GM12878 (cell line): ENCODE measurements around the gene HS3ST3A1. TPM values are rescaled to one million over a fixed set of nuclear protein-coding genes. Genes with fewer than 3 reads are reported as not detected.

ENCODE experiments used
- ATAC-seq: fragments of 200-7000 bp; cut with Tn5 transposase; 3 replicates; pipeline ENCODE4 v1.9.1; 2020; ENCODE audit warnings: mild to moderate bottlenecking, moderate library complexity
- BruUV-seq: library from RNA; stranded (reverse); fragments of 400-500 nt; replicated peaks from 2 replicates; lab custom pipeline; 2021; lab: Mats Ljungman, UMichigan
- CTCF ChIA-PET: fragments of 300-600 bp; sonication (Branson Sonifier 250); formaldehyde crosslinking; extraction: SDS; loops from one replicate; lab custom pipeline; 2021; ENCODE audit warnings: inconsistent platforms; lab: Yijun Ruan, JAX
- POLR2A ChIA-PET: fragments of 350-600 bp; formaldehyde crosslinking; extraction: SDS; loops from one replicate; lab custom pipeline; 2021; ENCODE audit warnings: inconsistent platforms; lab: Charles Lee
- RAD21 ChIA-PET: fragments of 300-600 bp; sonication (Branson Sonifier 250); formaldehyde crosslinking; loops from one replicate; lab custom pipeline; 2023; ENCODE audit warnings: antibody characterized with exemption; ENCODE audit not compliant: unreplicated experiment; lab: Charles Lee
- SMC1A ChIA-PET: fragments of 300-600 bp; sonication (Branson Sonifier 250); formaldehyde crosslinking; loops from one replicate; lab custom pipeline; 2023; ENCODE audit not compliant: unreplicated experiment, uncharacterized antibody; lab: Charles Lee
- DNase-seq: peaks from one replicate; pipeline ENCODE4 v3.0.0-alpha.2; 2011; ENCODE audit warnings: low read depth, low spot score
- FAIRE-seq: peaks from 3 replicates; lab custom pipeline; 2011; peaks lifted over from hg19 to GRCh38; lab: Jason Lieb, UNC
- H2AFZ ChIP-seq: 2 replicates; pipeline ENCODE4 v1.6.0; 2011; ENCODE audit warnings: low read depth, low read length, control low read depth; ENCODE audit not compliant: control insufficient read depth
- H3K27ac ChIP-seq: 2 replicates; pipeline ENCODE4 v1.5.1; 2011; ENCODE audit warnings: control low read depth; ENCODE audit not compliant: control insufficient read depth, insufficient read depth
- H3K27me3 ChIP-seq, 2 experiments: replicated peaks in 1 of 2; 2 replicates each; pipeline versions ENCODE4 v1.6.0 to v1.6.1; 2011; ENCODE audit warnings: low read length in 1 of 2; ENCODE audit not compliant: control insufficient read depth in 2 of 2, insufficient read depth in 2 of 2
- H3K36me3 ChIP-seq, 2 experiments: 2 replicates each; pipeline ENCODE4 v1.5.1; 2011; ENCODE audit warnings: low read length in 1 of 2; ENCODE audit not compliant: control insufficient read depth in 2 of 2, insufficient read depth in 2 of 2
- H3K4me1 ChIP-seq: 2 replicates; pipeline ENCODE4 v1.6.1; 2011; ENCODE audit warnings: mild to moderate bottlenecking, low read length, moderate library complexity, mixed read lengths; ENCODE audit not compliant: control insufficient read depth, insufficient read depth
- H3K4me2 ChIP-seq: 2 replicates; pipeline ENCODE4 v1.6.0; 2011; ENCODE audit warnings: control low read depth; ENCODE audit not compliant: control insufficient read depth, insufficient read depth
- H3K4me3 ChIP-seq: fragments of 200-600 bp; sonication (generic); 2 replicates; pipeline ENCODE4 v1.5.1; 2016
- H3K79me2 ChIP-seq: 2 replicates; pipeline ENCODE4 v1.6.0; 2011; ENCODE audit warnings: low read length; ENCODE audit not compliant: control insufficient read depth, insufficient read depth
- H3K9ac ChIP-seq: 2 replicates; pipeline ENCODE4 v1.8.0; 2011; ENCODE audit warnings: low read length, control low read depth, mixed read lengths; ENCODE audit not compliant: control insufficient read depth, insufficient read depth
- H3K9me3 ChIP-seq: replicated peaks from 3 replicates; pipeline ENCODE4 v1.5.1; 2011; ENCODE audit warnings: mild to moderate bottlenecking, low read length; ENCODE audit not compliant: control insufficient read depth, insufficient read depth
- H4K20me1 ChIP-seq: 2 replicates; pipeline ENCODE4 v1.6.0; 2011; ENCODE audit not compliant: control insufficient read depth, insufficient read depth
- EGR1 ChIP-seq, 2 experiments: IDR thresholded peaks; 1 replicate in 1 of 2; 2 replicates in 1 of 2; pipeline ENCODE4 v1.6.1; 2011 to 2012; ENCODE audit warnings: low read depth in 2 of 2, low read length in 2 of 2, borderline replicate concordance in 1 of 2, mild to moderate bottlenecking in 1 of 2, moderate library complexity in 1 of 2
- NFXL1 ChIP-seq: fragments of 450-650 bp; IDR thresholded peaks from 2 replicates; pipeline ENCODE4 v1.6.1; 2017; ENCODE audit warnings: antibody characterized with exemption, mild to moderate bottlenecking, borderline replicate concordance
- SIX5 ChIP-seq: IDR thresholded peaks from 2 replicates; pipeline ENCODE4 v1.6.1; 2011; ENCODE audit warnings: mild to moderate bottlenecking, low read depth, low read length, moderate library complexity; ENCODE audit not compliant: severe bottlenecking
- WRNIP1 ChIP-seq: IDR thresholded peaks from 2 replicates; pipeline ENCODE4 v1.6.1; 2011; ENCODE audit warnings: low read depth, low read length, improper control_type of control experiment, borderline replicate concordance
- WGBS: methylation state at CpG from one replicate; pipeline ENCODE4 v1.1.6; 2016; ENCODE audit warnings: low lambda C conversion rate; ENCODE audit not compliant: insufficient replicate concordance, insufficient coverage; ENCODE audit errors: missing lambda C conversion rate; 5-methylcytosine and 5-hydroxymethylcytosine counted together
- in situ Hi-C: fragments of 300-500 bp; cut with MboI; formaldehyde crosslinking; loops from 9 replicates; pipeline ENCODE4 v1.14.3; 2018; ENCODE audit warnings: mixed read lengths
- intact Hi-C: fragments of 100-400 bp; cut with micrococcal nuclease; formaldehyde crosslinking; loops from one replicate; pipeline ENCODE4 v1.14.2; 2022; ENCODE audit not compliant: unreplicated experiment
- polyA plus RNA-seq, 11 experiments: library from polyadenylated mRNA; depleted of rRNA in 4 of 11; unstranded in 6 of 11; stranded (reverse) in 5 of 11; fragments of >200 nt; fragmentation: Nextera tagmentation in 4 of 11; fragmentation: Illumina TruSeq in 1 of 11; extraction: Ambion mirVana in 4 of 11; extraction: Trizol in 1 of 11; gene quantifications; 1 replicate in 1 of 11; 2 replicates in 10 of 11; pipeline versions ENCODE4 v1.2.1 to v1.2.3, GENCODE V29; 2011 to 2016; ENCODE audit warnings: inconsistent platforms in 2 of 11, missing spikeins in 2 of 11, low read depth in 1 of 11
- total RNA-seq, 4 experiments: library from RNA; depleted of rRNA in 3 of 4; stranded (reverse); fragments of >200 nt in 3 of 4; fragmentation: Illumina TruSeq in 1 of 4; extraction: Trizol in 1 of 4; gene quantifications; 2 replicates each; pipeline versions ENCODE4 v1.2.1 to v1.2.3, GENCODE V29; 2013 to 2021

Gene HS3ST3A1
- total and polyA plus RNA-seq, 10 of the 15 experiments (the other 5 are each of a cell fraction or from before 2014, with no cell fraction given): 0.24 to 0.26 TPM; not detected in 8

GRCh38 chr17:13646969-13647542 is 45.3 kb upstream of the HS3ST3A1 start:
- H3K79me2 ChIP-seq: no peaks in the 10 kb centered on the region
- no TSS peak for BruUV-seq
- H3K4me3 ChIP-seq: no peak overlapping the region
- no peak overlapping the region for H3K27ac ChIP-seq
- WGBS: 26% methylated on average over 5 of the region's 5 CpGs
- FAIRE-seq (no peak), ATAC-seq (no peak), DNase-seq (no peak)
- intact Hi-C loops (no loop called here), in situ Hi-C loops (no loop called here)
- CTCF ChIA-PET: no interaction called here
- no peak overlapping the region for H3K9ac ChIP-seq
- POLR2A ChIA-PET: no interaction called here
- no peak for TF ChIP-seq WRNIP1
- H2AFZ ChIP-seq: no peak overlapping the region
- RAD21 ChIA-PET: no interaction called here
- H3K36me3 ChIP-seq: no peaks in the 10 kb centered on the region
- SMC1A ChIA-PET: interaction anchor here (1.0 kb wide), 1 partner anchor 363 kb away, joined by 3 read pairs; no protein-coding TSS in a partner anchor
- no peaks in the 10 kb centered on the region for H3K27me3 ChIP-seq
- no peaks in the 10 kb centered on the region for H3K4me1 ChIP-seq
- no peaks in the 10 kb centered on the region for H4K20me1 ChIP-seq
- H3K9me3 ChIP-seq: no peaks in the 10 kb centered on the region
- H3K4me2 ChIP-seq: no peak overlapping the region

- RAD21 ChIA-PET: no interaction called here
- intact Hi-C loops (no loop called here), in situ Hi-C loops (no loop called here)
- FAIRE-seq (no peak), ATAC-seq (no peak), DNase-seq (no peak)
- SMC1A ChIA-PET: no interaction called here
- BruUV-seq: no TSS peak
- Histone ChIP-seq H3K9me3 (no peaks in the 10 kb centered on the region), H3K79me2 (no peaks in the 10 kb centered on the region), H3K4me2 (no peak overlapping the region), H3K27ac (no peak overlapping the region), H3K27me3 (no peaks in the 10 kb centered on the region), H3K36me3 (no peaks in the 10 kb centered on the region), H3K4me1 (no peaks in the 10 kb centered on the region), H2AFZ (no peak overlapping the region), H4K20me1 (no peaks in the 10 kb centered on the region), H3K9ac (no peak overlapping the region), H3K4me3 (no peak overlapping the region)
- no peak for TF ChIP-seq SIX5
- TF ChIP-seq EGR1 (IDR thresholded peaks at IDR 0.05; ENCODE audit: borderline replicate concordance in 1 of 2, low read depth in 2 of 2, low read length in 2 of 2): no peak
- TF ChIP-seq NFXL1: no peak
- 19% methylated on average over 2 of the region's 2 CpGs for WGBS
- CTCF ChIA-PET: no interaction called here
- POLR2A ChIA-PET: no interaction called here
These were observed 44.7 kb upstream of the HS3ST3A1 start for GRCh38 chr17:13646411-13646810.
